GM19099 (cell line): ENCODE data around the gene FXYD4.
A peak's percentile ranks its signal among the peaks of the same experiment; 100 is the strongest.

Experiments used
- POLR2A ChIP-seq: IDR thresholded peaks from 3 replicates; pipeline ENCODE4 v1.6.1; 2011; ENCODE audit warnings: low read depth; ENCODE audit not compliant: insufficient read length; ENCODE audit errors: extremely low read depth

Gene FXYD4

DNA sequence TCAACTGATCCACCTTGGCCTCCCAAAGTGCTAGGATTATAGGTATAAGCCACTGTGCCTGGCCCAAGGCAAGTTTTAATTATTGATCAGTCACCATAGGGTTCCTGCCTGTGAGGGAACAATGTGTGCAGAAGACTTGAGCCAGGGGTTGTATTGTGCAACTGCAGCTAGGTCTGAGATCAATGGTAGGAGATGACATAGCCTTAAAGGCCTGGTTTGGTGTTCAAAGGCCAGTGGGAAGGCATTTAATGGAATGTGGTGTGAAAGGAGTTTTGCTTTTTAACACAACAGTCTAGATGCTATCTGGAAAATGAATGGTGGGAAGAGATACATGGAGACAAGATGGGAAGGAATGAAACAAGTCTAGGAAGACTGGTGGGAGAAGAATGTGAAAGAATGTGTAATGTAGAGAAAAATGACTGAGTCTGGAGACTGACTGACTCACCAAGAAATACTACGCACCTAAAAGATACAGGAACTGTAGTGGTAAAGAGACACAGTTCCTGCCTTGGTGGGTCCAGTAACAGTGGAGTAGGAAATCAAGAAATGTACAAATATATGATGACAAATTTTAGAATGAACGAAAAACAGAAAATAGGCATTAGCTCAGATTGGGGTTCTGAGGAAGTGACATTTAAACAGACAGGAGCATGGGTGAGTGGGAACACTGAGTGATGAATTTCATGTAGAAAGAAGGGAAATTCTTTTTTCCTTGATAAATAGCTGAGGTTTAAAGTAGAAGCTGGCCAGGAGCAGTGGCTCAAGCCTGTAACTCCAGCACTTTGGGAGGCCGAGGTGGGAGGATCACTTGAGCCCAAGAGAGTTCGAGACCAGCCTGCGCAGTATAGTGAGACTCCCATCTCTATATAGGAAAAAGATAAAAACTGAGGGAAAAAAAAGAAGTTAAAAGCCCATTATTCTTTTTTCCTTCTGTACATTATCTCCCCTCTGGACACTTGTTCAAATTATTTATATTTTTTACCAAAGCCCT lies 28.2 kb downstream of the FXYD4 start:
- no peak for TF ChIP-seq POLR2A

DNA sequence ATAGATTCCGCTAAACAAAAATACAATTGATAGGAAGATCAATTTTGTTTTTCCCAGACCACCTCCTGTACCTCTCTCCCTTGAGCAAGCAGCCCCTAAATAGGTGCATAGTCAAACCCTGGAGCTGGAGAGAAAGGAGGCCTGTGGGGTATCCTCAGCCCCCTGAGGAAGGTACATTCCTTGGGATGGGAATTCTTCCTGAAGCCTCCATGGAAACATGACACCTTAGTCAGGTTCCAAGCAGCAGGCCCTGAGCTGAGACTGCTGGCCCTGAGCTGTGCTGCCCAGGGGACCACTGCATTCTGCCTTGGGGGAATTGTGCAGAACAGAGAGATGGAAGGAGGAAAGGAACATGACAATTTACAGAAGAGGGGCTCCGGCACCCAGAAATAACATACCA lies 30.2 kb downstream of the FXYD4 start:
- TF ChIP-seq POLR2A: no peak

DNA sequence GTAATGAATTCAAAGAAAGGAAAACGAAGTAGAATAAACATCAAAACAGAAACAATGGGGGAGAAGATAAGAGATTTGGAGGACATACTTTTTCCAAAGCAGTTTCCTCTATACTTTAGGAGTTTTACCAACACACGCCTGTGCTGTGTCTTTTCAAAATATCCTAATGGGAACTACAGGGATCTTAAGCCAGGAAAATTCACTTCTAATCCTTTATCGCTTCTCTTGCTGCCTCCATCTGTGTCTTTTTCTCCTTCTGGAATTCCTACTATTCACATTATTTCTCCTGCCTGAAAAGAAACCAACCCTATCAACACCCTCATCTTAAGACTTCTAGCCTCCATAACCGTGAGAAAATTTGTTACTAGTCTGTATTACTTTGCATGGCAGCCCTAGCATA lies 30.7 kb downstream of the FXYD4 start:
- no peak for TF ChIP-seq POLR2A

DNA sequence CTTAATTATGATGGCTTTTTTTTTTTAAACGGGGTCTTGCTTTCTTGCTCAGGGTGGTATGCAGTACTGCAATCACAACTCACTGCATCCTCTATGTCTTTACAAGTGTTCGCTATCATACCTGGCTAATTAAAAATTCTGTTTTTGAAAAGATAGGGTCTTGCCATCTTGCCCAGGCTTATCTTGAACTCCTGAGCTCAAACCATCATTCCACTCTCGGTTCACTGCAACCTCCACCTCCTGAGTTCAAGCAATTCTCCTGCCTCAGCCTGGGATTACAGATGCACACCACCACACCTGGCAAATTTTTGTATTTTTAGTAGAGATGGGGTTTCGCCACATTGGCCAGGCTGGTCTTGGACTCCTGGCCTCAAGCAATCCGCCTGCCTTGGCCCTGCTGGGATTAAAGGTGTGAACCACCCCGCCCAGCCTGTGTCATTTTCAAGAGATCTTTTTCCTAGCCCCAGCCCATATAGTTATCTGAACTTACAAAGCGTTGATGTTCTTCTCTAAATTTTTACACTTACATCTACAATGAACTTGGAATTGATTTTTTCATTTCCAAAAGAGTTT lies 31.5 kb downstream of the FXYD4 start:
- TF ChIP-seq POLR2A: no peak

DNA sequence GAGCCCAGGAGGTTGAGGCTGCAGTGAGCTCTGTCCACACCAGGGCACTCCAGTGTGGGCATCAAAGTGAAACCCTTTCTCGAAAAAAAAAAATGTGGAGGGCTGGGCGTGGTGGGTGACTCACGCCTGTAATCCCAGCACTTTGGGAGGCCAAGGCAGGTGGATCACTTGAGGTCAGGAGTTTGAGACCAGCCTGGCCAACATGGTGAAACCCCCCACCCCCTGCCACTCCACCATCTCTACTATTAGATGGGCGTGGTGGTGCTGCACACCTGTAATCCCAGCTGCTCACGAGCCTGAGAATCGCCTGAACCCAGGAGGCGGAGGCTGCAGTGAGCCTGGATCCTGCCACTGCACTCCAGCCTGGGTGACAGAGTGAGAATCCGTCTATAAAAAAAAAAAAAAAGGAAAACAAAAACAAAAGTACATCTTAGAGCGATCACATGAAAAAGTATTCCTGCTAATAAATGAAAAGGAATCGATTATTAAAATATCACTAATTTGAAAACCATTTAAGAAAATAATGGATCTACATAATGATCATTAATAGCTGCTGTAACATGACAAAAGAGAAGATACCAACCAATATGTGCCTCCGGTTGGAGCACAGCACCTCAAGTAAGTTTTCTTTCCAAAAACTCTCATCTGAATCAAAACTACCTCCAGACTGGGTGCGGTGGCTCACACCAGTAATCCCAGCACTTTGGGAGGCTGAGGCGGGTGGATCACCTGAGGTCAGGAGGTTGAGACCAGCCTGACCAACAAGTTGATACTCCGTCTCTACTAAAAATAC lies 32.7 kb downstream of the FXYD4 start:
- TF ChIP-seq POLR2A: no peak

DNA sequence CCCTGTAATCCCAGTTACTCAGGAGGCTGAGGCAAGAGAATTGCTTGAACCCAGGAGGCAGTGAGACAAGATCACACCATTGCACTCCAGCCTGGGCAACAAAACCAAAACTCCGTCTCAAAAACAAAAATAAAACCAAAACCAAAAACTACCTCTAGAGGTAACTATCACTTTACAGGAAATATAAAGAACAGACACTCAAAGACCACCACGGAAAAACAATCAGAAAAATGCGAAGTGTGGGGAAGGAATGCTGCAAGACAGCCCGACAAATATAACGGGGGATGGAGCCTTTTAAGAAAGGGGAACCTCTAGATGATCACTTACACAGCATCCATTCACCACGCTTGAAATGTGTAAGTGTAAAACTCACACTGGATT lies 33.3 kb downstream of the FXYD4 start:
- no peak for TF ChIP-seq POLR2A

DNA sequence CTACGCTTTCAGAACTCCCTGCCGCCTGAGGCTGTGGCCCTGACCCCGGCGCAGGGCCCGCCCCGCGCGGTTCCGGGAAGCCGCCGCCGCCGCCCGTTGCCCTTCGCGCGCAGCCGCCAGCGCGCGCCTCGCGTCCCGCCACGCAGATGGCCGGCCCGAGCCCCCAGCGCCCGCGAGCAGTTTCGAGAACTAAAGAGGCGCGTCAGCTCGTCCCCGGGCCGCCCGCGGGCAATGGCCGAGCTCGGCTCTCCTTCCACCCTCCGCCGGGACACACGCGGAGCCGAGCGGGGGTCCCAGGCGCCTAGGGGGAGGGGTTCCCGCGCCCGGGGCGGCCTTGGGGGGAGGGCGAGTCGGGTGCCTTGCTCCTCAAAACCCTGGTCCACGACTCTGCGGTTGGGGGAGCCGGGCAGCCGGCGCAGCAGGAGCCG lies 35.7 kb downstream of the FXYD4 start:
- TF ChIP-seq POLR2A: no peak

DNA sequence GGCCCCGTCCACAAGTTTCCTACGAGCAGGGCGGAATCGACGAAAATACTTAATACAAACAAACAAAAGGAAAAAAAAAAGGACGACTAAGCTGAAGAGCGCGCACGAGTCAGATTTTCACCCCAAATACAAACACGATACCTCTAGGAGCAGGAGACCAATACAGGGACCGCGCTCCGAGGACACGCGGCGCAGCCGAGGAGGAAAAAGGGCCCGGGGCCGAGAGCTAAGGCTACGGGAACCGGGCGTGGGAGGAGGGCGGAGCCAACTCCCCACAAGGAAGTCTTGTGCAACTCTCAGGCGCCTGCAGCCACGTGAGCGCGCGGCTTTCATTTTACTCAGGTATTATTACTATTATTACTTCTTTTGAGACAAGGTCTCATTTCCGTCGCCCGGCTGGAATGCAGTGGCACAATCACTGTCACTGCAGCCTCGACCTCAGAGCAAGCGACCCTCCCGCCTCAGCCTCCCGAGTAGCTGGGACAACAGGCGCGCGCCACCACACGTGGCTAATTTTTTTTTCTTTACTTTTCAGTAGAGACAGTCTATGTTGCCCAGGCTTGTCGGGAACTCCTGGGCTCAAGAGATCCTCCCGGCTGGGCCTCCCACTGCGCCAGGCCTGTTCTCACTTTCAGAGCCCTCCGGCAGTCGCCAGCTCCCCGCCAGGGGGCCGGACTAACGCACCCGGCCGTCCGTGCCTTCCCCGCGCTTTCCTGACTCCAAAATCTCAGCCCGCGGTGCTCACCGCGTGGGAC lies 36.3 kb downstream of the FXYD4 start:
- peak; percentile 91 for TF ChIP-seq POLR2A

DNA sequence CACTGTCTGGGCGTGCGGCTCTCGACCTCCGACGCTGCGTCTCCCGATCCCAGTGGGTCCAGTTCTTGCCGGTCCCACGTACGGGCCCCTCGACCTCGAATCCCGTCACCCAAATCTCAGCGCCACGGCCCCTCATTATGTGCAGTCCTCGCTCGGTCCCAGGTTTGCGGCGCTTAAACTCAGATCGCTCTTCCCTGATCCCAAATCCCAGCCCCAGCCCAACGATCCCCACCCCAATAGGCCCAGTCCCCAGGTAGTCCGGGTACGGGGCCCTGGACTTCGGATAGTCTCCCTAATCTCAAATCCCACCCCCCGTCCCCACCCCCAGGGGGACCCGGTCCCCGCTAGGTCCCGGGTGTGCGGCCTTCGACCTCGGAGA lies 36.9 kb downstream of the FXYD4 start:
- TF ChIP-seq POLR2A: no peak

DNA sequence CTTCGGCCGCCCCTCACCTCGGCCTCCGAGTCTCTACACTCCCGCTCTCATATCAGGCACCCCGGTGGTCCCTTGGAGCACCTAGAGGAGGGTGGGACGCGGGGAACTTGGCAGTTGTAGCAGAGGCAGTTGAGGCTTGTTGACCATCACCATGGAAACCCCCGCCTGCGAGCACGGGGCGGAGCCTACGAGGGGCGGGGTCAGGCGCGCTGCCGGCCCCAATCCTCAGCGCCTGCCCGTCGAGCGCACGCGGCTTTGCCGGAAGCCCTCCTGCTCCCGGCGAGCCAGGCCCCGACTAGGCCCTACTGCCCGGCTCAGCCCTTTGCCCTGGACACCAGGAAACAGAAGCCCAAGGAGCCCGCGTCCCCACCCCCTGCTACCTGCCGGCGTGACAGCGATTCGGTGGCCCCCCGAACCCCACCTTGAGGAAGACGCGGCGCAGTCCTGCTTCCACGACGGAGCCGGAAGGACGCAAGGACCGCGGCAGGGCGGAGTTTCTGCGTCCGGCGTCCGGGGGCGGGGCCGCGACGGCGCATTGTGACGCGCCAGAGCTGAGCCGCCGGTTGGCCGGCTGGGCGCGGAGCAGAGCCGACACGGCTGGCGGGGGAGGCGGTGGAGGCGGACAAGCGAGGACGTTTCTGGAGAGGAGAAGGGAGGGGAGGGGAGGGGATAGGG lies 37.4 kb downstream of the FXYD4 start, which contains the start of gene HNRNPF:
Gene HNRNPF, minus strand, starts transcription at position 477 of the 675 bp plus-strand sequence. CDS start 21,302 bp downstream, outside the sequence.
- peak; percentile 89 for TF ChIP-seq POLR2A

DNA sequence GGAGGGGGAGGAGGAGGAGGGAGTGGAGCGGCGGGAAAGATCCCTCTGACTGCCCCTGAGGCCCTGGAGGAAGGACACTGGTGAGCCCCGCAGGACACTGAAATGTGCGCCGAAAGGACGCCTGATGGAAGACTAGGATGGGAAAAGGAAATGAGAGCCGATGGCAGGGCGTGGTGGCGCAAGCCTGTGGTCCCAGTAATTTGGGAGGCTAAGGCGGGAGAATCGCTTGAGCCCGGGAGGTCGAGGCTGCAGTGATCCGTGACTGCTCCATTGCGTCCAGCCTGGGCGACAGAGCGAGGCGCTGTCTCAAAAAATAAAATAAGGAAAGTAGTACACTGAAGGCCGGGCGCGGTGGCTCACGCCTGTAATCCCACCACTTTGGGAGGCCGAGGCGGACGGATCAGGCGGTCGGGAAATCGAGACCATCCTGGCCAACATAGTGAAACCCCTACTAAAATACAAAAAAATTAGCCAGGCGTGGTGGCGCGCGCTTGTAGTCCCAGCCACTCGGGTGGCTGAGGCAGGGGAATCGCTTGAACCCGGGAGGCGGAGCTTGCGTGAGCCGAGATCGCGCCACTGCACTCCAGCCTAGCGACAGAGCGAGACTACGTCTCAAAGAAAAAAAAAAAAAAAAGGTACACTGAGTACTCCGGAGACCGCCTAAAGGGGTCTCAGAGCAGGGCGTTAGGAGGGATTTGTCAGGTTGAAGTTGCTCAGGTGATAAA lies 38.1 kb downstream of the FXYD4 start:
- peak; percentile 36 for TF ChIP-seq POLR2A

DNA sequence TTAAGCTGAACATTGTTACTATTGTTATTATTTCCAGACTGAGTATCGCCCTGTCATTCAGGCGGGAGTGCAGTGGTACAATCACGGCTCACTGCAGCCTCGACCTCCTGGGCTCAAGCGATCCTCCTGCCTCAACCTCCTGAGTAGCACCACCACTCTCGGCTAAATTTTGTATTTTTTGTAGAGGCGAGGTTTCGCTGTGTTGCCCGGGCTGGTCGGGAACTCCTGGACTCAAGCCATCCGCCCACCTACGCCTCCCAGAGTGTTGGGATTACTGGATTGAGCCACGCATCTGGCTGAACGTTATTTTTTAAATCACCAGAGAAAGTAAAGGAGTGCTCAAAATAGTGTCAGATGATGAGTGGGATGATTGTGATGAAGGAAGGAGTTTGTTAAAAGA lies 38.9 kb downstream of the FXYD4 start:
- no peak for TF ChIP-seq POLR2A

DNA sequence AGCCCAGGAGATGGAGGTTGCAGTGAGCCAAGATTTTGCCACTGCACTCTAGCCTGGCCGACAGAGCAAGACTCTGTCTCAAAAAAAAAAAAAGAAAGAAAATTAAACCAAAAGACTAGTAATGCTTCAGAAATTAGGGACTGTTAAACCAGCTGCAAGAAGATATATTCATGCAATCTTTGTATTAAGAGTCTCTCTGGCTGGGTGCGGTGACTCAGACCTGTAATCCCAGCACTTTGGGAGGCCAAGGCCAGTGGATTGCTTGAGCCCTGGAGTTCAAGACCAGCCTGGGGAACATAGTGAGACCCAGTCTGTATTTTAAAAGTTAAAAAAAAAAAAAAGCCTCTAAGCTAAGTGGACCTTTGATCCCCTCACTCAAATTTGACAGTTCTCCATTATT lies 40.1 kb downstream of the FXYD4 start:
- TF ChIP-seq POLR2A: no peak
